H1 (cell line): Measurements from ENCODE around the gene C7orf57. TPM values are rescaled to one million over a fixed set of nuclear protein-coding genes. Genes with fewer than 3 reads are reported as not detected.

ENCODE experiments used
- GABPA ChIP-seq: IDR thresholded peaks from 2 replicates; pipeline ENCODE4 v1.6.1; 2011; ENCODE audit warnings: mild to moderate bottlenecking, low read length, moderate library complexity, borderline replicate concordance; ENCODE audit not compliant: insufficient read depth
- HDAC2 ChIP-seq, 2 experiments: fragments of 300-600 bp in 1 of 2; sonication (generic) in 1 of 2; IDR thresholded peaks; 2 replicates each; pipeline ENCODE4 v1.6.1; 2011 to 2012; ENCODE audit warnings: low read depth in 2 of 2, low read length in 2 of 2, mild to moderate bottlenecking in 2 of 2, moderate library complexity in 2 of 2, borderline replicate concordance in 1 of 2, inconsistent platforms in 1 of 2
- JUND ChIP-seq: IDR thresholded peaks from 2 replicates; pipeline ENCODE4 v1.6.1; 2011; ENCODE audit warnings: mild to moderate bottlenecking, improper control_type of control experiment, low read length
- KDM1A ChIP-seq: fragments of 200-600, 300-600 bp; sonication (generic); IDR thresholded peaks from 2 replicates; pipeline ENCODE4 v1.7.1; 2016; ENCODE audit warnings: mild to moderate bottlenecking, low read length, borderline replicate concordance
- POLR2A ChIP-seq, 2 experiments: IDR thresholded peaks; 1 replicate in 1 of 2; 2 replicates in 1 of 2; pipeline ENCODE4 v1.6.1; 2011; ENCODE audit warnings: low read depth in 2 of 2, low read length in 2 of 2, mild to moderate bottlenecking in 2 of 2; ENCODE audit errors: control extremely low read depth in 1 of 2
- RFX5 ChIP-seq: IDR thresholded peaks from 2 replicates; pipeline ENCODE4 v1.6.1; 2011; ENCODE audit warnings: low read depth, low read length, improper control_type of control experiment, borderline replicate concordance
- TAF7 ChIP-seq: optimal IDR thresholded peaks from 2 replicates; pipeline ENCODE3; 2011; ENCODE audit warnings: low read depth, mild to moderate bottlenecking, inconsistent platforms, low read length, moderate library complexity, borderline replicate concordance
- YY1 ChIP-seq: IDR thresholded peaks from 2 replicates; pipeline ENCODE4 v1.6.1; 2011; ENCODE audit warnings: low read depth, mild to moderate bottlenecking, low read length
- polyA plus RNA-seq, 7 experiments: library from polyadenylated mRNA; depleted of rRNA in 3 of 7; stranded (reverse) in 5 of 7; unstranded in 2 of 7; fragments of >200 nt in 5 of 7; fragments of 200-250 nt in 2 of 7; gene quantifications; 1 replicate in 5 of 7; 2 replicates in 1 of 7; 4 replicates in 1 of 7; pipeline versions ENCODE4 v1.2.1 to v1.2.3, GENCODE V29; 2011 to 2013; ENCODE audit warnings: missing spikeins in 2 of 7, mixed read lengths in 2 of 7
- total RNA-seq: library from RNA; stranded (reverse); fragmentation: NEBNext Ultra II Directional; extraction: Animal tissue kit (Norgen Biotek cat#: 25700); gene quantifications from 2 replicates; pipeline ENCODE4 v1.2.1, GENCODE V29; 2021
- TF ChIP-seq, protein P1 (sequence below): fragments of 300-600 bp; sonication (generic); IDR thresholded peaks from 2 replicates; pipeline ENCODE4 v1.7.1; 2012; ENCODE audit warnings: low read length, moderate library complexity, mild to moderate bottlenecking, inconsistent platforms; ENCODE audit not compliant: insufficient replicate concordance
- TF ChIP-seq, protein P2 (sequence below): IDR thresholded peaks from 2 replicates; pipeline ENCODE4 v1.6.1; 2012; ENCODE audit warnings: low read length, inconsistent platforms

C7orf57 gene
- total and polyA plus RNA-seq, 2 of the 8 experiments (the other 6 are each of a cell fraction or from before 2014, with no cell fraction given) = 0.08 to 0.56 TPM

DNA sequence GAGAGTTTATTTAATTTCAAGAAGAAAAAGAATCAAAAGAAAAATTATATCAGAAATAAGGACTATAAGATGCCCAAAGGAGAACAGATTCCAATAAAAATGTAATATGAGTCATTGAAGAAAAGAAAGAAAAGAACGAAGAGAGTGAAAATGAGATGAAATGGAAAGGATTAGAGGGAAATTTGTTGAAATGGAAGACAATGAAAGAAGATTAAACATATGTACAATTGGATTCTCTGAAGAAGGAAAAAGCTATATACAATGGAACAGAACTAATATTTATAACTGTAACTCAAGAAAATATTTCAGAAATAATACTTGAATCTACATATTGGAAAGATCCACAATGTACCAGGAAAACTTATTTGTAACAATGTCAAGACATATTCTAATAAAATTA, 28.6 kb downstream of the C7orf57 start (continued):
- TF ChIP-seq, protein P1, sequence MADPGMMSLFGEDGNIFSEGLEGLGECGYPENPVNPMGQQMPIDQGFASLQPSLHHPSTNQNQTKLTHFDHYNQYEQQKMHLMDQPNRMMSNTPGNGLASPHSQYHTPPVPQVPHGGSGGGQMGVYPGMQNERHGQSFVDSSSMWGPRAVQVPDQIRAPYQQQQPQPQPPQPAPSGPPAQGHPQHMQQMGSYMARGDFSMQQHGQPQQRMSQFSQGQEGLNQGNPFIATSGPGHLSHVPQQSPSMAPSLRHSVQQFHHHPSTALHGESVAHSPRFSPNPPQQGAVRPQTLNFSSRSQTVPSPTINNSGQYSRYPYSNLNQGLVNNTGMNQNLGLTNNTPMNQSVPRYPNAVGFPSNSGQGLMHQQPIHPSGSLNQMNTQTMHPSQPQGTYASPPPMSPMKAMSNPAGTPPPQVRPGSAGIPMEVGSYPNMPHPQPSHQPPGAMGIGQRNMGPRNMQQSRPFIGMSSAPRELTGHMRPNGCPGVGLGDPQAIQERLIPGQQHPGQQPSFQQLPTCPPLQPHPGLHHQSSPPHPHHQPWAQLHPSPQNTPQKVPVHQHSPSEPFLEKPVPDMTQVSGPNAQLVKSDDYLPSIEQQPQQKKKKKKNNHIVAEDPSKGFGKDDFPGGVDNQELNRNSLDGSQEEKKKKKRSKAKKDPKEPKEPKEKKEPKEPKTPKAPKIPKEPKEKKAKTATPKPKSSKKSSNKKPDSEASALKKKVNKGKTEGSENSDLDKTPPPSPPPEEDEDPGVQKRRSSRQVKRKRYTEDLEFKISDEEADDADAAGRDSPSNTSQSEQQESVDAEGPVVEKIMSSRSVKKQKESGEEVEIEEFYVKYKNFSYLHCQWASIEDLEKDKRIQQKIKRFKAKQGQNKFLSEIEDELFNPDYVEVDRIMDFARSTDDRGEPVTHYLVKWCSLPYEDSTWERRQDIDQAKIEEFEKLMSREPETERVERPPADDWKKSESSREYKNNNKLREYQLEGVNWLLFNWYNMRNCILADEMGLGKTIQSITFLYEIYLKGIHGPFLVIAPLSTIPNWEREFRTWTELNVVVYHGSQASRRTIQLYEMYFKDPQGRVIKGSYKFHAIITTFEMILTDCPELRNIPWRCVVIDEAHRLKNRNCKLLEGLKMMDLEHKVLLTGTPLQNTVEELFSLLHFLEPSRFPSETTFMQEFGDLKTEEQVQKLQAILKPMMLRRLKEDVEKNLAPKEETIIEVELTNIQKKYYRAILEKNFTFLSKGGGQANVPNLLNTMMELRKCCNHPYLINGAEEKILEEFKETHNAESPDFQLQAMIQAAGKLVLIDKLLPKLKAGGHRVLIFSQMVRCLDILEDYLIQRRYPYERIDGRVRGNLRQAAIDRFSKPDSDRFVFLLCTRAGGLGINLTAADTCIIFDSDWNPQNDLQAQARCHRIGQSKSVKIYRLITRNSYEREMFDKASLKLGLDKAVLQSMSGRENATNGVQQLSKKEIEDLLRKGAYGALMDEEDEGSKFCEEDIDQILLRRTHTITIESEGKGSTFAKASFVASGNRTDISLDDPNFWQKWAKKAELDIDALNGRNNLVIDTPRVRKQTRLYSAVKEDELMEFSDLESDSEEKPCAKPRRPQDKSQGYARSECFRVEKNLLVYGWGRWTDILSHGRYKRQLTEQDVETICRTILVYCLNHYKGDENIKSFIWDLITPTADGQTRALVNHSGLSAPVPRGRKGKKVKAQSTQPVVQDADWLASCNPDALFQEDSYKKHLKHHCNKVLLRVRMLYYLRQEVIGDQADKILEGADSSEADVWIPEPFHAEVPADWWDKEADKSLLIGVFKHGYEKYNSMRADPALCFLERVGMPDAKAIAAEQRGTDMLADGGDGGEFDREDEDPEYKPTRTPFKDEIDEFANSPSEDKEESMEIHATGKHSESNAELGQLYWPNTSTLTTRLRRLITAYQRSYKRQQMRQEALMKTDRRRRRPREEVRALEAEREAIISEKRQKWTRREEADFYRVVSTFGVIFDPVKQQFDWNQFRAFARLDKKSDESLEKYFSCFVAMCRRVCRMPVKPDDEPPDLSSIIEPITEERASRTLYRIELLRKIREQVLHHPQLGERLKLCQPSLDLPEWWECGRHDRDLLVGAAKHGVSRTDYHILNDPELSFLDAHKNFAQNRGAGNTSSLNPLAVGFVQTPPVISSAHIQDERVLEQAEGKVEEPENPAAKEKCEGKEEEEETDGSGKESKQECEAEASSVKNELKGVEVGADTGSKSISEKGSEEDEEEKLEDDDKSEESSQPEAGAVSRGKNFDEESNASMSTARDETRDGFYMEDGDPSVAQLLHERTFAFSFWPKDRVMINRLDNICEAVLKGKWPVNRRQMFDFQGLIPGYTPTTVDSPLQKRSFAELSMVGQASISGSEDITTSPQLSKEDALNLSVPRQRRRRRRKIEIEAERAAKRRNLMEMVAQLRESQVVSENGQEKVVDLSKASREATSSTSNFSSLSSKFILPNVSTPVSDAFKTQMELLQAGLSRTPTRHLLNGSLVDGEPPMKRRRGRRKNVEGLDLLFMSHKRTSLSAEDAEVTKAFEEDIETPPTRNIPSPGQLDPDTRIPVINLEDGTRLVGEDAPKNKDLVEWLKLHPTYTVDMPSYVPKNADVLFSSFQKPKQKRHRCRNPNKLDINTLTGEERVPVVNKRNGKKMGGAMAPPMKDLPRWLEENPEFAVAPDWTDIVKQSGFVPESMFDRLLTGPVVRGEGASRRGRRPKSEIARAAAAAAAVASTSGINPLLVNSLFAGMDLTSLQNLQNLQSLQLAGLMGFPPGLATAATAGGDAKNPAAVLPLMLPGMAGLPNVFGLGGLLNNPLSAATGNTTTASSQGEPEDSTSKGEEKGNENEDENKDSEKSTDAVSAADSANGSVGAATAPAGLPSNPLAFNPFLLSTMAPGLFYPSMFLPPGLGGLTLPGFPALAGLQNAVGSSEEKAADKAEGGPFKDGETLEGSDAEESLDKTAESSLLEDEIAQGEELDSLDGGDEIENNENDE = no peak
- TF ChIP-seq JUND (no peak), GABPA (no peak), YY1 (no peak), RFX5 (no peak), POLR2A (IDR thresholded peaks at IDR 0.05; ENCODE audit: control extremely low read depth in 1 of 2, low read depth in 2 of 2, low read length in 2 of 2) (no peak), KDM1A (no peak), TAF7 (no peak), HDAC2 (IDR thresholded peaks at IDR 0.05; ENCODE audit: borderline replicate concordance in 1 of 2, low read depth in 2 of 2, low read length in 2 of 2) (no peak)
- TF ChIP-seq, protein P2, sequence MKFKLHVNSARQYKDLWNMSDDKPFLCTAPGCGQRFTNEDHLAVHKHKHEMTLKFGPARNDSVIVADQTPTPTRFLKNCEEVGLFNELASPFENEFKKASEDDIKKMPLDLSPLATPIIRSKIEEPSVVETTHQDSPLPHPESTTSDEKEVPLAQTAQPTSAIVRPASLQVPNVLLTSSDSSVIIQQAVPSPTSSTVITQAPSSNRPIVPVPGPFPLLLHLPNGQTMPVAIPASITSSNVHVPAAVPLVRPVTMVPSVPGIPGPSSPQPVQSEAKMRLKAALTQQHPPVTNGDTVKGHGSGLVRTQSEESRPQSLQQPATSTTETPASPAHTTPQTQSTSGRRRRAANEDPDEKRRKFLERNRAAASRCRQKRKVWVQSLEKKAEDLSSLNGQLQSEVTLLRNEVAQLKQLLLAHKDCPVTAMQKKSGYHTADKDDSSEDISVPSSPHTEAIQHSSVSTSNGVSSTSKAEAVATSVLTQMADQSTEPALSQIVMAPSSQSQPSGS = no peak
